22Rv1 (cell line): ENCODE measurements around the gene CAPN12.

Experiments used
- ZFX ChIP-seq: fragments of 450-650 bp; IDR thresholded peaks from 2 replicates; pipeline ENCODE4 v1.6.1; 2017; ENCODE audit warnings: antibody characterized with exemption, borderline replicate concordance
- TF ChIP-seq, protein P1 (sequence below): fragments of 450-650 bp; IDR thresholded peaks from 2 replicates; pipeline ENCODE4 v1.5.1; 2017; ENCODE audit warnings: mild to moderate bottlenecking

DNA sequence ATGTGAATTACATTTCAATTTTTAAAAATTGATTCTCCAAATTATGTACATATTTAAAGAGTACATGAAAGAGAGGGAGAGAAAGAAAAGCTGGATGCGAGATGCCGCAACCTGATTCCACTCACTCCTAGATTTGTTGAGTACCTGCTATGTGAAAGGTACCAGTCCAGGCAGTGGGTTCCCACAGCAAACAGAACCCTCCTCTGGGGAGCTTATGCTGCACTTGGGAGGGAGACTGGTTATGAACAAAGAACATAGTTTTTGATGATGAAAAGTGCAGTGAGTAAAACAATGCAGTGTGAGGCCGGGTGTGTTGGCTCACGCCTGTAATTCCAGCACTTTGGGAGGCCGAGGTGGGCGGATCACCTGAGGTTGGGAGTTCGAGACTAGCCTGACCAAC is 53.4 kb downstream of the CAPN12 start:
- TF ChIP-seq, protein P1, sequence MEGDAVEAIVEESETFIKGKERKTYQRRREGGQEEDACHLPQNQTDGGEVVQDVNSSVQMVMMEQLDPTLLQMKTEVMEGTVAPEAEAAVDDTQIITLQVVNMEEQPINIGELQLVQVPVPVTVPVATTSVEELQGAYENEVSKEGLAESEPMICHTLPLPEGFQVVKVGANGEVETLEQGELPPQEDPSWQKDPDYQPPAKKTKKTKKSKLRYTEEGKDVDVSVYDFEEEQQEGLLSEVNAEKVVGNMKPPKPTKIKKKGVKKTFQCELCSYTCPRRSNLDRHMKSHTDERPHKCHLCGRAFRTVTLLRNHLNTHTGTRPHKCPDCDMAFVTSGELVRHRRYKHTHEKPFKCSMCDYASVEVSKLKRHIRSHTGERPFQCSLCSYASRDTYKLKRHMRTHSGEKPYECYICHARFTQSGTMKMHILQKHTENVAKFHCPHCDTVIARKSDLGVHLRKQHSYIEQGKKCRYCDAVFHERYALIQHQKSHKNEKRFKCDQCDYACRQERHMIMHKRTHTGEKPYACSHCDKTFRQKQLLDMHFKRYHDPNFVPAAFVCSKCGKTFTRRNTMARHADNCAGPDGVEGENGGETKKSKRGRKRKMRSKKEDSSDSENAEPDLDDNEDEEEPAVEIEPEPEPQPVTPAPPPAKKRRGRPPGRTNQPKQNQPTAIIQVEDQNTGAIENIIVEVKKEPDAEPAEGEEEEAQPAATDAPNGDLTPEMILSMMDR, result no peak
- TF ChIP-seq ZFX, result no peak
